Activated CD8-positive, alpha-beta T cell treated with anti-CD3 and anti-CD28 coated beads for 36 hours (primary cell): ENCODE data around the gene NDOR1. TPM values are rescaled to one million over a fixed set of nuclear protein-coding genes. Genes with fewer than 3 reads are reported as not detected.

ENCODE experiments used
- ATAC-seq: fragments of 200-7000 bp; cut with Tn5 transposase; one replicate; pipeline ENCODE4 v1.10.0; 2021; ENCODE audit warnings: mild to moderate bottlenecking, moderate library complexity
- CTCF ChIA-PET: fragments of 350-600 bp; sonication (Branson Sonifier 250); formaldehyde crosslinking; loops from one replicate; lab custom pipeline; 2021; ENCODE audit warnings: antibody characterized with exemption; lab: Charles Lee
- POLR2A ChIA-PET: fragments of 350-600 bp; sonication (Branson Sonifier 250); formaldehyde crosslinking; loops from one replicate; lab custom pipeline; 2021; ENCODE audit warnings: antibody characterized with exemption; lab: Charles Lee
- DNase-seq: peaks from one replicate; pipeline ENCODE4 v3.0.0-alpha.2; 2020
- H3K27ac Mint-ChIP-seq: one replicate; pipeline ENCODE4 v1.8.0; 2021; ENCODE audit warnings: mild to moderate bottlenecking, mixed read lengths
- H3K27me3 Mint-ChIP-seq: one replicate; pipeline ENCODE4 v1.8.0; 2021; ENCODE audit warnings: mixed read lengths
- H3K36me3 Mint-ChIP-seq: one replicate; pipeline ENCODE4 v1.8.0; 2021; ENCODE audit warnings: low read depth, mixed read lengths
- H3K4me1 Mint-ChIP-seq: one replicate; pipeline ENCODE4 v1.8.0; 2021; ENCODE audit warnings: low read depth, mixed read lengths
- H3K4me3 Mint-ChIP-seq: one replicate; pipeline ENCODE4 v1.8.0; 2021; ENCODE audit warnings: mild to moderate bottlenecking, moderate library complexity, mixed read lengths
- H3K9me3 Mint-ChIP-seq: one replicate; pipeline ENCODE4 v1.8.0; 2021; ENCODE audit warnings: mixed read lengths
- intact Hi-C: fragments of 100-400 bp; cut with micrococcal nuclease; formaldehyde crosslinking; loops from one replicate; pipeline ENCODE4 v1.10.0; 2022
- total RNA-seq, 2 experiments: library from RNA; stranded (reverse); gene quantifications; one replicate each; pipeline ENCODE4 v1.2.3, GENCODE V29; 2021
- TF ChIP-seq, protein P1 (sequence below): fragments of 200-600 bp; IDR thresholded peaks from one replicate; pipeline ENCODE4 v1.8.0; 2022; ENCODE audit warnings: antibody characterized with exemption, mild to moderate bottlenecking

The NDOR1 gene
- total RNA-seq, 2 experiments from 2014 or later: 29.5 to 30.7 TPM

DNA sequence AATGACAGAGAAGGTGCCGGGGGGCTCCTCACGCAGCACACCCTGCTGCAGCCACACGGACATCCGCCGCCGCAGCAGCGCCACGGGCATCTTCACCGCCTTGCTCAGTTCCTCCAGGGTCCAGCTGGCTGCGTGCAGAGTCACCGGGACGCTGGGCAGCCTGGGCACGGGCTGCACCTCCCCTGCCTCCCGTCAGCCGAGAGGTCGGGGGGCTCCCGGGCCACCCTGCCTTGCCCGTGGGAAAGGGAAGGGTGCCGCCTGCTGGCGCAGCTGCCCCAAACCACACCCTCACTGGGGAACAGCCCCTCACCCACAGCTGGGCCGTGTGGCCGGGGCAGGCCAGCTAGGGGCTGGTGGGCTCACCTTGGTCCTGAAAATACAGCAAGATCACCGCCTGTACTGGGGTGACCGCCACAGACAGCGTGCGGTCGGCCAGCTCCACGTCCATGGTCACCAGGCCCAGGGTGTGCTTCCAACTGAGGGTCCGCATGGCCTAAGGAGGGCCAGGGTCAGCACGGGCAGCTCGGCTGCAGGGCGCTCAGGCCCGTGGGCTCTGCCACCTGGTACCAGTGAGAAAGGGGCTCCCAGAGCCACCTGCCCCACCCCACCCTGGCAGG, 30.0 kb upstream of the NDOR1 start:
- peak; percentile 29 for ATAC-seq
- Mint-ChIP-seq H3K4me1 (peaks cover 5% of the 10 kb centered on the region), H3K36me3 (no peaks in the 10 kb centered on the region), H3K9me3 (no peaks in the 10 kb centered on the region), H3K27me3 (peaks cover 5% of the 10 kb centered on the region), H3K27ac (no peak overlapping the region), H3K4me3 (no peak overlapping the region)
- ChIA-PET POLR2A (interaction anchor here (0.8 to 3.6 kb wide), 4 partner anchors 10 to 47 kb away, joined by 3 to 28 read pairs (median 7); partner anchors contain the start of genes ANAPC2 and SSNA1), CTCF (interaction anchor here (1.0 to 2.2 kb wide), 8 partner anchors 9 to 129 kb away, joined by 3 to 8 read pairs (median 4); partner anchors contain the start of genes MAN1B1 and NPDC1)
- TF ChIP-seq, protein P1, sequence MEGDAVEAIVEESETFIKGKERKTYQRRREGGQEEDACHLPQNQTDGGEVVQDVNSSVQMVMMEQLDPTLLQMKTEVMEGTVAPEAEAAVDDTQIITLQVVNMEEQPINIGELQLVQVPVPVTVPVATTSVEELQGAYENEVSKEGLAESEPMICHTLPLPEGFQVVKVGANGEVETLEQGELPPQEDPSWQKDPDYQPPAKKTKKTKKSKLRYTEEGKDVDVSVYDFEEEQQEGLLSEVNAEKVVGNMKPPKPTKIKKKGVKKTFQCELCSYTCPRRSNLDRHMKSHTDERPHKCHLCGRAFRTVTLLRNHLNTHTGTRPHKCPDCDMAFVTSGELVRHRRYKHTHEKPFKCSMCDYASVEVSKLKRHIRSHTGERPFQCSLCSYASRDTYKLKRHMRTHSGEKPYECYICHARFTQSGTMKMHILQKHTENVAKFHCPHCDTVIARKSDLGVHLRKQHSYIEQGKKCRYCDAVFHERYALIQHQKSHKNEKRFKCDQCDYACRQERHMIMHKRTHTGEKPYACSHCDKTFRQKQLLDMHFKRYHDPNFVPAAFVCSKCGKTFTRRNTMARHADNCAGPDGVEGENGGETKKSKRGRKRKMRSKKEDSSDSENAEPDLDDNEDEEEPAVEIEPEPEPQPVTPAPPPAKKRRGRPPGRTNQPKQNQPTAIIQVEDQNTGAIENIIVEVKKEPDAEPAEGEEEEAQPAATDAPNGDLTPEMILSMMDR: peak; percentile 53
- intact Hi-C loops: loop anchor here (10.0 kb wide), 1 partner anchor 51 kb away; no protein-coding TSS in a partner anchor
- no peak for DNase-seq

- H3K4me1 Mint-ChIP-seq: peaks cover 5% of the 10 kb centered on the region
- H3K27ac Mint-ChIP-seq: no peak overlapping the region
- POLR2A ChIA-PET: interaction anchor here (1.0 to 3.6 kb wide), 6 partner anchors 8 to 106 kb away, joined by 3 to 28 read pairs (median 3); partner anchors contain the start of genes ANAPC2, SAPCD2 and SSNA1
- TF ChIP-seq, protein P1: peak; percentile 56
- H3K36me3 Mint-ChIP-seq: no peaks in the 10 kb centered on the region
- DNase-seq: no peak
- intact Hi-C loops: loop anchor here (10.0 kb wide), 1 partner anchor 52 kb away; no protein-coding TSS in a partner anchor
- H3K9me3 Mint-ChIP-seq: no peaks in the 10 kb centered on the region
- peaks cover 3% of the 10 kb centered on the region for H3K27me3 Mint-ChIP-seq
- CTCF ChIA-PET: interaction anchor here (0.6 to 2.2 kb wide), 14 partner anchors 10 to 130 kb away, joined by 3 to 9 read pairs (median 4); partner anchors contain the start of genes ANAPC2, NPDC1, RNF224 and SSNA1
- no peak overlapping the region for H3K4me3 Mint-ChIP-seq
- ATAC-seq: peak; percentile 52
These were observed 29.0 kb upstream of the NDOR1 start for GRCh38 chr9:137176302-137177182.

- ATAC-seq: no peak
- H3K36me3 Mint-ChIP-seq: peaks cover 4% of the 10 kb centered on the region
These were observed 27.1 kb upstream of the NDOR1 start for GRCh38 chr9:137178201-137178938.

More at GRCh38 chr9:137178201-137178938, 27.1 kb upstream of the NDOR1 start:
- intact Hi-C loops: loop anchor here (10.0 kb wide), 1 partner anchor 54 kb away; no protein-coding TSS in a partner anchor
- ChIA-PET CTCF (interaction anchor here (0.9 to 2.0 kb wide), 4 partner anchors 8 to 58 kb away, joined by 3 to 9 read pairs (median 4); partner anchors contain the start of genes LRRC26 and RNF224), POLR2A (interaction anchor here (0.6 to 1.1 kb wide), 4 partner anchors 8 to 29 kb away, joined by 3 to 4 read pairs (median 3); partner anchors contain the start of gene TPRN)
- no peak for DNase-seq
- H3K27me3 Mint-ChIP-seq: no peaks in the 10 kb centered on the region
- no peak overlapping the region for H3K27ac Mint-ChIP-seq
- peaks cover 5% of the 10 kb centered on the region for H3K4me1 Mint-ChIP-seq
- H3K9me3 Mint-ChIP-seq: no peaks in the 10 kb centered on the region
- no peak overlapping the region for H3K4me3 Mint-ChIP-seq
- TF ChIP-seq, protein P1: no peak
